HCEC 1CT (cell line): ENCODE measurements around the gene CELSR1.
"Not testable (repeated sequence)": the region's sequence is repeated elsewhere in the genome, so short reads cannot be mapped to it uniquely, and the experiment has no call there.

ENCODE experiments used
- DNase-seq: peaks from one replicate; pipeline ENCODE4 v3.0.0-alpha.2; 2017

CELSR1 gene

DNA sequence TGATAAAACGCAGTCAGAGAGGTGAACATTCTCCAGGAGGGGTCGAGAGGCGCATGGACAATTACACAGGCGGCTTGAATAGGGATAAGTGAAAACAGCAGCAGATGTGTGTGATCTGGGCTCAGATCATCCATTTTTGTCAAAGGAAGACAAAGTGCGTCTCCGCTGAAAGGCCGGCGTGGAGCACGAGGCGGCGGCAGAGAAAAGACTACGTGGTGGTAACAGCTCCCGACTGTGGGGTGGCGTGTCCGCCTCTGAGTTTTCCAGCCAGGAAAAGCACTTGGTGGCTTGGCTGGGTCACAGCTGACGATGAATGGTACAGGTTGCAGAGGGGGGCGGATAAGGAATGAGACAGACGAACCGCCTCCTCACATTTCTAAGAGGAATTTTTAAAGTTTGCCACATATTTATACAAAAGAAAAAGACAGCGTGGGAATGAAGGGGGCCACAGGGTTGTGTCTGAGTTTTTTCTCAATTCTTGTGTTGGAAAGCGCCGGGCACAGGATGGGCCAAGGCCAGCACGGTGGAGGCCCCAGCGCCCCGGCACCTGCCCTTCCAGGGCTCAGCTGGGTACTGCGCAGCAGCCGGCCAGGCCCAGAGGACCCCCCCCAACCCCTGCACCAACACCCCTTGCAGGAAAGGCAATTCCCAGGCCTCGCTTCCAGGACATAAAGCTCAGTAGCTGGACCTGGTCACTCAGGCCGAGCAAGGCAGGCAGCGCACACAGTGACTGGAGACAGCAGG is 121.5 kb downstream of the CELSR1 start:
- no peak for DNase-seq

DNA sequence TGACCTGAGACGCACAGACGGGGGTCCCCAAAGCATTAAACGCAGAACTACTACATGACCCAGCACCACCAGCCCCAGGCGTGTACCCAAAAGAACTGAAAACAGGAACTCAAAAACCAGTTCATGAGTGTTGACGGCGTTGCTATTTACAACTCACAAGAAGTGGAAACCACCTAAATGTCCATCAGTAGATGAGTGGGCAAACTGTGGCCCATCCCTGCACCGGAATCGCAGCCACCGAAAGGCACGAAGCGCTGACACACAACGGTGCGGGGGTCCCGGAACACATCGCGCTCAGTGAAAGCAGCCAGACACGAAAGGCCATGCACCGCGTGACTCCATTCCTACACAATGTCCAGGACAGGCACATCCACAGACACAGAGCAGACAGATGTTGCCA is 122.7 kb downstream of the CELSR1 start:
- DNase-seq = no peak

DNA sequence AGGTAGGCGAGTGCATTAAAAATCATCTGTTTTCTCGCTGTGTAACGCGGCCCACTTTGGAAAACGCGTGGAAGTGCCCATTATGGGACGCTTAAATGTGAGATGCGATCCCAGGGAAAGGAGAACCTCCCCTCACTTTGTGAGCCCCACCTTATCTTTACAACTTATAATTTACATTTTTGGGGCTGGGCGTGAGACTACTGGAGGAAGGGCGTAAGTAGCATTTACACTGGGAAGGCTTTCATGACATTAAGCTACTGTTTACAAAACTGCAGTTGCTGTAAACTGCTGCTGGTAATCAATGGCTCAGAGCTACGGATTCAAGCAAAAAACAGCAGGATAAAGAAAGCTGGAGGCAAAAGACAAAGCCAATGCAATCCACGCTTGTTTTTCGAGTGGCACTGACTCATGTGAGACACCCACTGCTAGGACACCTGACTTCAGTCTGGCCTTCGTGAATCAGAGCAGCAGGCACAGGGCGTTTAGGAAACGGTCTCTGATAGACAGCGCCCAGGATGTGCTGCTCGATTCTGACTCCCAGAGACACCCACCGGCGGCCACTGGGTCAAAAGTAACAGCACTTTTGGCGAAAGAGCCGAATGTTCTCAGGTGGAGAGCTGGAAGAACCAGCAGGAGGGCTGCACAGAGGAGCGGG is 123.6 kb downstream of the CELSR1 start:
- no peak for DNase-seq

DNA sequence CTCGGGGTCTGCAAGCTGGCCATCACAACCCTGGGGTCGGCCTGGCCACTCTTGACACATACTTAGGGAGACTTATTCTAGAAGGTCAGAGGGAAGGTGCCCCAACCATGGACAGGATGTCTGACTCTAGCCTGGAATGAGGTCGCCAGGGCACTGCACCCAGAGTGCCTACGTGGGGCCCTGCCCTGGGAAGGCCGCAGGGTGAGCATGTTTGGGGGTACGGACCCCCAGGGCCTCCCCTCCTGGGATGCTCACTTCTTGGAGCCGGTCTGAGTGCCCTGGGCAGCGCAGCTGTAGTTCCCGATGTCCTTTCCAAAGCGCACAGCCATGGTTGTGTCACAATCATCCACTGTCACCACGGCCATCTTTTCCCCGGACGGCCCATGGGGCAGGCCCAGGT is 126.1 kb downstream of the CELSR1 start:
- no peak for DNase-seq

DNA sequence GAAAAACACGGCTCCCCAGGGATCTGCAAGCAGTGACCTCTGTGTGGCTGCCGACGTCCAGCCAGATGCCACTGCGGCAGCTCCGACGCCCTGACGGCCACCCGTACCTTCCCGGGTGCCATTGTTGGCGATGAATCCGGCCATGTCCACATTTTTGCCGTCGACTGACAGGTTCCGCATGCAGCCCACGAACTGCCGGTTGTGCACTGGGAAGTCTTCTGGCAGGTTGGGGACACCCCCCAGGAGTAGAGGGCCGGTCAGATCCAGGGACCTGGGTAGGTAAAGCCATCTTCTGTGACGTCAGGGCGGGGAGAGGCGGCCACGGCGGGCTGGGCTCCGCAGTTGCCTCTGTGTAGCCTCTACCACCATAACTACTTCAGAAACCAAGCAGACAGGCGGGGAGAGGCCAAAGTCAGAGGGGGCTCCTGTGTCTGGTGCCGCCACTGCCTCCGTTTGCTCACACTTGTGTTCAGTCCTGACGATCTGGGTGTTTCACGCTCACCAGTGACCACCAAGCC is 127.1 kb downstream of the CELSR1 start:
- DNase-seq = no peak

DNA sequence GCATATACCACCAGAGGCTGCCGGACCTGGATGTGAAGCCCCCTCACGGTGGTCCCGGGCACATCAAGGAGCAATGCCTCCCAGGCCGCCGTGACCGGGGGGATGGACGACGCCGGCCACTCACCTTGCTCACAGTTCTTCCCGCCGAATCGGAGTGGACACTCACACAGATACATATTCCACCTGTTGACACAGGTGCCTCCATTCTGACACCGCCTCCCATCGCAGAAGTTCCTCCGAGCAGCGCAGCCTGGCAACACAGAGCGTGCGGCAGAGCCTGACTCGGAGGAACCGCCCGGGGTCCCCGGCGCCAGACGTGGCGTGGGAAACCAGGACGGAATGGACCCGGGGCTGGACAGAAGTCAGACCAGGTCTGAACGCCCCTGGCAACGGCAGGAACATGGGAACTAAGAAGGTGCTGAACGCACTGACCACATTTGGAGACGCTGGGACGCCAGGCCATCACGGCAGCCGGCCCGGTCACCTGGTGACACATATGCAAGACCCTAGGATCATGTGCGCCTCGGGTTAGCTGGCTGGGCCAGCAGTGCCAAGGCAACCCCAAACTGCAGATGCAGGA is 127.7 kb downstream of the CELSR1 start:
- DNase-seq = no peak

DNA sequence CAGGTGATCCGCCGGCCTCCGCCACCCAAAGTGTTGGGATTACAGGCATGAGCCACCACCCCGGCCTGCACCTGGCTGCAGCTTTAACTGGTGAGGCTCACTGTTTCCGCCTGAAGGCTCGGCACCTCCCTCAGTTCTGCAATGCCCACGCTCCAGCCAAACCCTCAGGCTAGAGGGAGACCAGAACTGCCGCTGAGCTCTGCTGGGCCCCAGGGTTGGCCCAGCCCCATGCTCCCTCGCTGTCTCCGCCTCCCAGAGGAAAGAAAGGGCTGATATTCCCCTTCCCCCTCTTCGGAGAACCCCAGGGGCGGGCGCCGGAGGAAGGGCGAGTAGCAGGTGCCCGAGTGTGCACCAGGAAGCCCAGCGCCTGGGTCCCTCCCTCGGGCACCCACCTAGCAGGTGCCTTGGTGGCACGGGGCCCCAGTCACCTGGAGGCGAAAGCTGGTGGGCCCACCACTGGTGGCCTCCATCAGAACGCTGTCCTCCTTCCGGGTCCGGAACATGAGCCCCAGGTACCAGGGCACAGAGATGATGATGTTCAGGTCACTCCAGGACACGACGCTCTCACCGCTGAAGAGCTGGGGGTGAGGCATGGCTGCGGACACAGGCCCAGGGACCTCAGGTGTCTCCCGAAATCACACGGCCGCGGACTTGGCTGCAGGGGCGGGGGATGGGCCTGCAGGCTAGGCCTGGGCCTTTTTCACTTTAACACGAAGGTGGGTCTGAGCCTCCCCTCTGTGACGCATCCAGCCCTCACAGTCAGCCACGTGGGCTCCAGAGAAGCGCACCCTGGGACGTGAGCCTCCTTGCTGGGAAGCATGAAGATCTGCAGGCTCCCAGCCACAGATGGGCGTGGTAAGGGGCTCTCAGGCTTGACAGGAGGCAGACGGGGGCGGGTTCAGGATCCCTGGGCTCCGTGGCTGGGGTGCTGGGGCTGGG is 128.6 kb downstream of the CELSR1 start:
- DNase-seq = no peak

DNA sequence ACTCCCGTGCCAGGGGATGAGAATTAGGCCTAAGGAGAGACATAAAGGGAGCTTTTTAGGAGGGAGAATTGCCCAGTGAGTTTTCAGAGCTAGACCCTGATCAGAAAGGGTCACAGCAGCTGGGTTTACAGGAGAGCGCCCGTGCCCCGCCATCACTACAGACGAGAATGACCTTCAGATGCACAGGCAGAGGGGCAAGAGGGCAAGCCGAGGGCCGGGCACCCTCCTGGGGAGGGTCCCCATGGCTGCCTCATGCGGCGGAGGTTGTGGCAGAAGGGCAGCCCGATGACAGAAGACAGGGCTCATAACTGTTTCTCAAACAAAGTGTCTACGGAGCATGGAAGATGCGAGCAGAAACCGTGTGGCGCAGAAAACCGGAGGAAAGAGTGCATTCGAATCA is 129.7 kb downstream of the CELSR1 start:
- no peak for DNase-seq

DNA sequence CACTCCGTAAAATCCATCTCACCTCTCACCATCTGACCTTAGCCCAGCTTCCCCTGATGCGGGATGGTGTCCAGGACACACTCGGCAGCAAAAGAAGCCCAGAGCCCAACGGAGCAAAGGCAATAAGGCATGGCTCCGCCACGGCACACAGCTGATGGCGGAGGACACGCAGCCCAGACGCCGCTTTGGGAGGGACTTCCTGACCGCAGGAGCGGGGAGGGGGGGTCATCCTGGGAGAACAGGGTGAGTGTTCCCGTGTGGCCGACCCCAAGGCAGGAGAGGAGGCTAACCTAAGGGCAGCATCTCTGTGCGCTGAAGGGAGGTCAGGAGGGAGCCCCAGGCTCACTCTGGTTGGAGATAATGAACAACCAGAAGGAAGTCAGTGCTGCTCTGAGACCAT is 130.6 kb downstream of the CELSR1 start:
- DNase-seq = no peak

DNA sequence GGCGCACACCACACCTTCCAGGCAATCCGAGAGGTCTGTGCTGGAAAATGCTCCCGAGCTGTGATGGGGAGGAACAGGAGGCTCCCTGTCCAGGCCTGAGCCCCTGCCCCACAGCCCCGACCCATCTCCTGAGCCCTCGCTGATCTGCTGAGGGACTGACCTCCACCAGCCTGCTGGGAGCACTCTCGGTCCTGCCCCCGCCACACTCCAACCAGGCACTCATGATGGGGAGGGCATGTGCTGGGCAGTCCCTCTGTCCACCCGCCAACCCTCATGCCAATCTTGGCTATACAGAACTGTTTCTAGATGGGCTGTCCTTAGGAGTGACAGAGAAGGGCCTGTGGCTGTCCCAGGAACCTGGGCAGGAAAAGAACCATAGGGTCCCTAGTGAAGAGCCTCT is 131.1 kb downstream of the CELSR1 start:
- no peak for DNase-seq

DNA sequence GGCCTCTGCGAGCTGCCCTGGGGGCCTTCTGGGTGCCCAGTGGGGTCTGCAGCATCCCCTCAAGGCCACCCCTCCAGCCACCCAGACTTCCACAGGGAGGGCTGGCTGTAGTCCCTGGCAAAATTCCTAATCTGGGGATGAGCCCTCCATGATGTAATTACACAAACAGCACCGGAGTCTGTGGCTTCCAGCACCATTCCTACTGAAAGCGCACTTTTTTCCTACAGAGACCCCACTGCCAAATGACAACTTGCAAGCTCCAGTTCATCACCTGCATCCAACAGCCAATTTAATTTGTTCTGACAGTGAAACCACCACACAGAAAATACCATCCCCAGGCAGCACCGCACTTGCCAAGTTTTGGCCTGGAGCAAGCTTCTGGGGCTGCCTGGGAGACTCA is 131.5 kb downstream of the CELSR1 start:
- DNase-seq = no peak

DNA sequence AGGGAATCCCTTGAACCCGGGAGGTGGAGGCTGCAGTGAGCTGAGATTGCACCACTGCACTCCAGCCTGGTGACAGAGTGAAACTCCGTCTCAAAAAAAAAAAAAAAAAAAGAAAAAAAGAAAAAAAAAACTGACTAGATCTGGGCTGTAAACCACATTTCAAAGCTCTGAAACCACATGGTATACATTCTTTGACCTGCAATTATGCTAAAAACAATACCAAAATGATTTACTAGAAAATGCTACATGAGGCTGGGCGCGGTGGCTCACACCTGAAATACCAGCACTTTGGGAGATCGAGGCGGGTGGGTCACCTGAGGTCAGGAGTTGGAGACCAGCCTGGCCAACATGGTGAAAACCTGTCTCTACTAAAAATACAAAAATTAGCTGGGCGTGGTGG is 133.5 kb downstream of the CELSR1 start:
- DNase-seq = not testable (repeated sequence)

DNA sequence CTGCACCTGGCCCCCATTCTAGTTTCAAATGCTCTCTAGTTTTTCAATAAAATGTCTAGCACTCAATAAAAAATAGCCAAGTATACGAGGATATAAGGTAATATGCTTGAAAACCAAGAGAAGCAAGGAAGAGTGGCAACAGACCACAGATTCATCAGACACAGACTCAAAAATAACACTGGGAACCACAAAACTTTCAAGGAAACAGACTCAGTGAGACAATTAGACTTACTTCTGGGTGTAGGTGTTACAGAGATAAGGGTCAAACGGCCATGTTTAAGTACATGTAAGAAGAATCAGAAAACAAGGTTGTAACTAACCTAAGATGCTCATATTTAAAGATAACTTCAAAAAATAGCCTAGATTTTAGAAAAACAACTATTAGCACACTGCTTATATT is 134.9 kb downstream of the CELSR1 start:
- no peak for DNase-seq

DNA sequence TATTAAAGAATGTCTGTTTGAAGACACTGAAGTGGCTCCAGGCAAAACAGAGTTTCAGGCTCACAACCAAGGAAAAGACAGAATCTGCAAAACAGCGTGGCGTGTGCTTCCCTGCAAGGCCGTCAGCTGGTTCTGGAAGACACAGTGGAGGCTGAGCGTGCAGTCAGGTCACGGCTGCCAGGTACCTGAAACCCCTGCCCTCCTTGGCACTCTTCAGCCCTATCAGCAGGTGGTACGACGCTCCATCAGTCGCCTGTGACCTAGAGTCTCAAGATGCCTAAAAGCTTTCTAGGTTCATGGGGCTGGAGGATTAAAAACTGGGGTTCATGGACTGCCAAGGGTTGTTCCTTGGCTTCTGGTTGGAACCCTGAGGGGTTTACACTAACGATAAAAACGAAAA is 136.1 kb downstream of the CELSR1 start:
- DNase-seq = no peak

DNA sequence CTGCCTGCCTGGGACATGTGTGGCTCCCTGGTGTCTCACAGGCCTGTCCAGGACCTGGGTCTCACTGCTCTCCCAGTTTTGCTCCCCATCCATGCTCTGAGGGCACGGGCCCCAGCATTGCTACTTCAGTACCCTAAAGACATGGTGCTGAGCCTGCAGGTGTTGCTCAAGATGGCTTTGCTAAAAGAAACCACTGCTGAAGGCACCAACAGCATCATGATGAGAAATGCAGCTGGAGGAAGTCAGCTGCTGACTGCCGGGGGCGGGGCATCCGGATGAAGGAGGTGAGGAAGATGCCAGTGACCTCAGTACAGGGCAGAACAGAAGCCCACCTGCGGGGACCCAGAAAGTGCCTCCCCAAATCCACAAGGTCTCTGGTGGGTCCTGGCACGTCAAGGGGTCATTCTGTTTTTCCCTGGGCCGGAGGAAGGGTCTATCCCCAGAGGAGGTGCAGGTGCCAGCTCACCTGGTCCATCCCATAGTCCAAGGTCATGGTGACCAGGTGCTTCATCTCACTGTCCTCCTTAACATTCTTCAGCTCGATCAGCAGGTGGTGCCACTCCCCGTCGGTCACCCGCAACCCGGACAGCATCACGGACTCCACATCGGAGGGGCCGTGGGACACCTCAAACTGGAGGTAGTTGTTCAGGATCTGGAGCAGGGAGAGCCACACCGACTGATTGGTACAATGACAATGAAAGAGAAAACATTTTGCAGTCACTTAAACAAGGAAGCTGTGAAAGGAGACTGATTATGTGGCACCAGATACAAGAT is 138.0 kb downstream of the CELSR1 start:
- no peak for DNase-seq

DNA sequence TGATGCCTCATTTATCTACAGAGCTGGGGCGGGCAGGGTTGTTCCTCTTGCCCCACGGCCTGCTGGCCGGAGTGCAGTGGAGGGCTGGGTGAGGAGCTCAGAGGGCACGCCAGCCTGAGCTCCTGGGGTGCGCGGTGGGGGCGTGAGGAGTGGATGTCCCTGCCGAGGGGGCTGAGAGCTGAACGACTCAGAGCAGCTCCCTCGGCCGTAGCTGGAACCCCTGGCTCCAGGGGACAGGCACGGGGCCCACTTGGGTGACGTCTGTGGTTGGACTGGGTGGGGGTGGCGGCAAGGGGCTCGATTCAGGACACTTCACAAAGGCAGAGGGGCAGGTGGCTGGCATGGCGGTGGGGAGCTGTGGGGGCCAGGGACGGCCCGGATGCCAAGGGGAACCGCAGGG is 139.5 kb downstream of the CELSR1 start:
- no peak for DNase-seq

DNA sequence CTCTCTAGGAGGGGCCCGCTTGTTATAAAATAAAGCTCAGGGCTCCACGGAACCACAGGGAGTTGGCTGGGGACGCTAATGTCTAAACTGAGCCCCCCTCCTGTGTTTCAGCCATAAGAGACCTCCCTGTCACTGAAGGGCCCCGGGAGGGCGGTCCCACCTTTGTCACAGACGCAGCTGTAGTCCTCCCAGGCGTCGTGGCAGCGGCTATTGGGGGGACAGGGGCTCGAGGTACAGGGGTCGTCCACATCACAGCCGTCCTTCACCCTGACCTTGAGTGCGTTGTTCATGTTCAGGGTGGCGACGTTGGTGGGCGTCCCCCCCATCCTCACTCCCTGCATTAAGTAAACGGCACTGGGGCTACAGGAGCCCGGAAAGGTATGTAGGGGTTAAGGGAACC is 139.9 kb downstream of the CELSR1 start:
- DNase-seq = no peak

DNA sequence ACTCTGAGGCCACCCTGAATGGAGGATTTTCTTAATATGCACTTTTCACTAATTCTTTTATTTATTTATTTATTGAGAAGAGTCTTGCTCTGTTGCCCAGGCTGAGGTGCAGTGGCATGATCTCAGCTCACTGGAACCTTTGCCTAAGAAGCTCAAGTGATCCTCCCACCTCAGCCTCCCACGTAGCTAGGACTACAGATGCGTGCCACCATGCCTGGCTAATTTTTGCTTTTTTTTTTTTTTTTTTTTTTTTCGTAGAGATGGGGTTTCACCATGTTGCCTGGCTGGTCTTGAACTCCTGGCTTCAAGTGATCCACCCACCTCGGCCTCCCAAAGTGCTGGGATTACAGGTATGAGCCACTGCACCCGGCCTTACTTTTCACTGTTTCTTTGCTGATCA is 140.4 kb downstream of the CELSR1 start:
- DNase-seq = not testable (repeated sequence)

DNA sequence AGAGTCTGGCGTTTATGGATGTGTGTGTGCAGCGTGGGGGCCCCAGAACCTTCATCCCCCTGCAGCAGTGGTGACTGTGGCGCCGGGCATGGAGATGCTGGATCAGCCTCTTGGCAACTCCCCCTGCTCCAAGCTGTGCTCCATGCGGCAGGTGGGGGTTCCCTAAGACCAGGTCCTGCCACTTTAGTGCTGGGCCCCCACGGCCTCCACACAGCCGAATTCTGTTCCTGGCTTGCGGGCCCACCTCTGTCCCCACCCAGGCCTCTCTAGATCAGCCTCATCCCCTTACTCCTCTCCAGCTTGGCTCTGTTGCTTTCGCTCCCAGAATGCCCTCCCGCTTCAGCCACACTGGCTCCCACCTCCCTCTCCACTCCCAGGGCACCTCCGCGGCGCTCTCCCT is 142.3 kb downstream of the CELSR1 start:
- DNase-seq = no peak

DNA sequence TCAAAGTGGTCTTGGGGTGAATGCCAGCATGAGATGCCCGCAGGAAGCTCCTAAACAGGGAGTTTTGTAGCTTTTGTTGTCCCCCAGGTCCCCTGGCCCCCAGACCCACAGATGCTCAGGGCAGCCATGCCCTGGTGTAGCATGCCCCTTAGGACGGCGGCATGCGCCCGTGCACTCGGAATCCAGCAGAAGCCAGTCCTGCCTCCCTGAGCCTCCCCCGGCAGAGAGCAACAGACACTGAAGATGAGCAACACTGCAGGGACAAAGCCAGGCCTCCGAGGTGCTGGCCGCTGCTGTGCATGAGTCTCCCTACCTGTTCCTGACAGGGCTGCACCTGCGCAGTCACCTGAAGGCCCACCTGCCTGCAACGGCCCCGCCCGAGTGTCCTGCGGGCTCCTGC is 142.8 kb downstream of the CELSR1 start:
- no peak for DNase-seq

DNA sequence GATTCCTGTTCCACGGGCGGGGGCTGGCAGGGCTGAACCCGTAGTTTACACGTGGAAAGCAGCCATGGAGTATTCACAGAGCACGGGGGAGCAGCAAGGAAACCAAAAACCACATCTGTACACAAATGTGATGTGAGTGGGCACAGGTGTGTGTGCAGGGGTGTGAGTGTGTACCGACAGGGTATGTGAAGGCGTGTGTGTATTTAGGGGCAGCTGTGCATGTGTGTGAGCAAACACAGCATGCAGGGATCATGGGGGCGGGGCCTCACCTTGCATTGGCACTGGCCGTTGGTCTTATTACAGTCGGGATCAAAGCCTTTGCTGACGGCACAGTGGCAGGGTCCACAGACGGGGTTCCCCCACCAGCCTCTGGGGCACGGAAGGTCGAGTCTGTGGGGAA is 143.5 kb downstream of the CELSR1 start:
- DNase-seq = no peak

DNA sequence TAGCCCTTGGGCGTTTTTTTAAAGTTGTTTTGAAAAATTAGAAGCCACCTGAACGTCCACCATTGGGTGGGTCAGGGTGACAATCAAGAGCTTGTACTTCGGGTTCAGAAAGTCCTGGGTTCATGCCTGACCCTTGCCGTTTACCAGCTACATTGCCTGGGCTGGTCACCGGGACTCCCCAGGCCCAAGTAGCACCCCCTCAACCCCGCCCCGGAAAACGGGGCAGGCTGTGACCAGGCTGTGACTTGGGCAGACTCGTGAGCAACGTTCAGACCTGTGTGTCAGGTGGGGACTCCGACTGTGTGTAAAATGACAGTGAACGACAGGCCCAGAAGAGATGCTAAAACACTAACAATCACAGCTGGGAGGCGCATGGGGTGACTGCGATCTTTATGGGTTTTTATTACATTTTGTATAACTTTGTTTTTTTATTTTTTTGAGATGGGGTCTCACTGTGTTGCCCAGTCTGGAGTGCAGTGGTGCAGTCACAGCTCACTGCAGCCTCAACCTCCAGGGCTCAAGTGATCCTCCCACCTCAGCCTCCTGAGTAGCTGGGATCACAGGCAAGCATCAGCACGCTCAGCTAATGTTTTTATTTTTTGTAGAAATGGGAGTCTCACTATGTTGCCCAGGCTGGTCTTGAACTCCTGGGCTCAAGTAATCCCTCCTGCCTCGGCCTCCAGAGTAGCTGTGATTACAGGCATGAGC is 145.1 kb downstream of the CELSR1 start:
- DNase-seq = no peak
